ENCODE data around the gene KATNAL2. TPM values are rescaled to one million over a fixed set of nuclear protein-coding genes. Genes with fewer than 3 reads are reported as not detected.

KATNAL2 gene
- total RNA-seq, 4 donors from 2014 or later: 4.4 to 5.2 (median 5.0) TPM

DNA sequence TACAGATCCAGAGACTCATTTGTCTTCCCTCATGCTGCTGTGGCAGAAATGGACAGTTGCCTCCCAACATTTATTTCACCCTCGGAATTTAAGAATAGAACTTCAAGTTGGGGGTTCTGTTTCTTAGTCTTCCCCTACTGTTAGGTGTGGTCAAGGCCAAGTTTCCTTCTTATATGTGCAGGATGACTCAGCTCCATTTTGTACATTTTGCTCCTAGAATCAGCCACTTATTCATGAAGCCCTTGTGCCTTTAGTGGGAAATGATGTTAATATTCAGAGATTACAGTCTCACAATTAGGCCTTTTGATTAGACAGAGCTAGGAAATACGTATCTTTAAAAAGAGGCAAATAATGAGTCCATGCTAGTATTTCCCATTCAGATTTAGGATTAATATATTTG lies 164.2 kb downstream of the KATNAL2 start:
- TF ChIP-seq, protein P1, sequence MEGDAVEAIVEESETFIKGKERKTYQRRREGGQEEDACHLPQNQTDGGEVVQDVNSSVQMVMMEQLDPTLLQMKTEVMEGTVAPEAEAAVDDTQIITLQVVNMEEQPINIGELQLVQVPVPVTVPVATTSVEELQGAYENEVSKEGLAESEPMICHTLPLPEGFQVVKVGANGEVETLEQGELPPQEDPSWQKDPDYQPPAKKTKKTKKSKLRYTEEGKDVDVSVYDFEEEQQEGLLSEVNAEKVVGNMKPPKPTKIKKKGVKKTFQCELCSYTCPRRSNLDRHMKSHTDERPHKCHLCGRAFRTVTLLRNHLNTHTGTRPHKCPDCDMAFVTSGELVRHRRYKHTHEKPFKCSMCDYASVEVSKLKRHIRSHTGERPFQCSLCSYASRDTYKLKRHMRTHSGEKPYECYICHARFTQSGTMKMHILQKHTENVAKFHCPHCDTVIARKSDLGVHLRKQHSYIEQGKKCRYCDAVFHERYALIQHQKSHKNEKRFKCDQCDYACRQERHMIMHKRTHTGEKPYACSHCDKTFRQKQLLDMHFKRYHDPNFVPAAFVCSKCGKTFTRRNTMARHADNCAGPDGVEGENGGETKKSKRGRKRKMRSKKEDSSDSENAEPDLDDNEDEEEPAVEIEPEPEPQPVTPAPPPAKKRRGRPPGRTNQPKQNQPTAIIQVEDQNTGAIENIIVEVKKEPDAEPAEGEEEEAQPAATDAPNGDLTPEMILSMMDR (IDR thresholded peaks at IDR 0.05): no peak
- TF ChIP-seq EP300 (IDR thresholded peaks at IDR 0.05; ENCODE audit: low read depth): no peak
- TF ChIP-seq POLR2A (IDR thresholded peaks at IDR 0.05): no peak
- no peak for TF ChIP-seq POLR2AphosphoS5 (IDR thresholded peaks at IDR 0.05)
- DNase-seq: no peak
- WGBS, 2 donors (ENCODE audit: low coverage in 1 of 2): 83 to 93% methylated on average over 2 of the region's 2 CpGs
- Histone ChIP-seq H3K36me3 (no peaks in the 10 kb centered on the region), H3K4me1 (no peaks in the 10 kb centered on the region), H3K27ac (no peak overlapping the region), H3K4me3 (no peak overlapping the region), H3K9me3 (no peaks in the 10 kb centered on the region), H3K27me3 (no peaks in the 10 kb centered on the region)
- intact Hi-C loops (cut with DNase I; ENCODE audit: low total_unique reads) (no loop called here), in situ Hi-C loops (cut with MboI; ENCODE audit: low pct_ligation_motif_present in 1 of 4, low pct_unique_long_range_greater_than_20kb in 1 of 4, low sequenced_read_pairs in 3 of 4) (no loop called here)

DNA sequence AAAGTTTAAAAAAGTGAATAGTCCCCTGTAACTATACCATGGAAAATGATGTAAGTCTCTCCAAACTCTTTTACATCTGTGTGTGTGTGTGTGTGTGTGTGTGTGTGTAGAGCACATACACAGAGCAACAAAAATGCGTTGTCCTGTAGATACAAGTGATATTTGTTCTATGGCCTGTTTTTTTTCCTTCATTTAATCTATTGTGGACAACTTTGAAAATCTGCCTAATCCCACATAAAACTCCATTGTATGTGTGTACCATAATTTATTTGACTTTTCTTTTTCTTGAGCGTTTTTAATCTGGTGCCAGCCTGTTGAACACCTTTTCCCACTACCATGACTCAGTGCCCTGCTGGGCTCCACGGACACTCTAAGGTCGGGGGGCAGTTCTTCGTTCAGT lies 170.3 kb downstream of the KATNAL2 start:
- intact Hi-C loops (cut with DNase I; ENCODE audit: low total_unique reads): no loop called here
- TF ChIP-seq, protein P1 (IDR thresholded peaks at IDR 0.05): no peak
- TF ChIP-seq EP300 (IDR thresholded peaks at IDR 0.05; ENCODE audit: low read depth): no peak
- TF ChIP-seq POLR2AphosphoS5 (IDR thresholded peaks at IDR 0.05): no peak
- no peak for TF ChIP-seq POLR2A (IDR thresholded peaks at IDR 0.05)
- no peak overlapping the region for H3K27ac ChIP-seq
- no peak overlapping the region for H3K4me3 ChIP-seq
- no peak for DNase-seq
- H3K27me3 ChIP-seq: no peaks in the 10 kb centered on the region
- no peaks in the 10 kb centered on the region for H3K36me3 ChIP-seq
- no peaks in the 10 kb centered on the region for H3K4me1 ChIP-seq
- in situ Hi-C loops (cut with MboI; ENCODE audit: low pct_ligation_motif_present in 1 of 4, low pct_unique_long_range_greater_than_20kb in 1 of 4, low sequenced_read_pairs in 3 of 4): no loop called here
- H3K9me3 ChIP-seq: no peaks in the 10 kb centered on the region
- 88 to 91% methylated on average over 5 of the region's 5 CpGs for WGBS, 2 donors (ENCODE audit: low coverage in 1 of 2)

DNA sequence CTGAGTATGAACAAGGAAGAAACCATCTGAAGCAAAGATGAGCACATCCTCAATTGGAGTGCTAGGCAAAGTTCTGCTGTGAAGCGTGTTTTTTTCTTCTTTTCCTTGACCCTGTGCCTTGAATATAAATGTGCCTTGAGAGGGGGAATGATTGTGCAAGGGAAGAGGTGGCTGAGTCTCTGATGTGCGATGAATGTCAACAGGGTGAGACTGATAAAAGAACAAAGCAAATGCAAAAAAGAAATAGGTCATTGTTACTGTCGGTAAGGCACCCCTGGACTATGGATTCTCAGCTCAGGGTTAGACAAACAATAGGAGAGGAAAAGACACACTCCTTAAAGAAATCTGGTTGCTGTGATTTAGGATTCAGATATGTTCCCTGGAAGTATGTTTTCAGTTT lies 178.4 kb downstream of the KATNAL2 start:
- intact Hi-C loops (cut with DNase I; ENCODE audit: low total_unique reads): no loop called here
- Histone ChIP-seq H3K27me3 (no peaks in the 10 kb centered on the region), H3K36me3 (no peaks in the 10 kb centered on the region), H3K27ac (no peak overlapping the region), H3K4me1 (no peaks in the 10 kb centered on the region), H3K9me3 (no peaks in the 10 kb centered on the region), H3K4me3 (no peak overlapping the region)
- WGBS, 2 donors (ENCODE audit: low coverage in 1 of 2): 52 to 55% methylated on average over 2 to 3 of the region's 3 CpGs
- no peak for DNase-seq
- TF ChIP-seq POLR2A (IDR thresholded peaks at IDR 0.05) (no peak), EP300 (IDR thresholded peaks at IDR 0.05; ENCODE audit: low read depth) (no peak), POLR2AphosphoS5 (IDR thresholded peaks at IDR 0.05) (no peak)
- TF ChIP-seq, protein P1 (IDR thresholded peaks at IDR 0.05): no peak
- in situ Hi-C loops (cut with MboI; ENCODE audit: low pct_ligation_motif_present in 1 of 4, low pct_unique_long_range_greater_than_20kb in 1 of 4, low sequenced_read_pairs in 3 of 4): loop anchor here in 3 of 4 donors (5.0 to 10.0 kb wide), 2 partner anchors 109 to 111 kb away; no protein-coding TSS in a partner anchor

DNA sequence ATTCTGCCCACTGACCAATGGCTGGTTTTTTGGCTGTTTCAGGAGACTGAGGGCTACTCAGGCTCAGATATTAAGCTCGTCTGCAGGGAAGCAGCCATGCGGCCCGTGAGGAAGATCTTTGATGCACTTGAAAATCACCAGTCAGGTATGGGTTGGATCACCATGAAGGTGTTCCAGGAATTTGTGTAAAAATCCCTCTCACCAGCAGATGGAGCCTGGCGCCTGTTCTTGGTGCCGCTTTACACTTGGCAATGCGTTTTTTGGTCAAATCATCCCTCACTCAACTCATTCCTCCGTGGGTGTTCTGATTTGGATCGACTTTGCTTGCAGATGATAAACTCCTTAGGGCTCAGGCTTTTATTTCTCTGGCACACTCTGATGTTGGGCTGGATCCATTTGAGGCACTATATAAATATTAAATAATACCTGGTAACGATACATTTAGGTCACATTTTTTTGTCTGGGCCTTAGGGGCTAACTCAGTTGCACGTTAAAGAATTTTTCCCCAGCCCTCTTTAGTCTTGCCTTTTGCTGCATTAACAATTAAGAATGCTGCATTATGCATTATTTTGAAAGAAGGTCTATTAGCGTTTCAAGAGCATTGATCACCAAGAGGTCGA lies 182.9 kb downstream of the KATNAL2 start:
- intact Hi-C loops (cut with DNase I; ENCODE audit: low total_unique reads): loop anchor here (5.0 kb wide), 1 partner anchor 107 kb away; no protein-coding TSS in a partner anchor
- H3K27me3 ChIP-seq: no peaks in the 10 kb centered on the region
- H3K27ac ChIP-seq: no peak overlapping the region
- 25 to 34% methylated on average over 5 to 12 of the region's 12 CpGs for WGBS, 2 donors (ENCODE audit: low coverage in 1 of 2)
- no peaks in the 10 kb centered on the region for H3K4me1 ChIP-seq
- no peaks in the 10 kb centered on the region for H3K9me3 ChIP-seq
- TF ChIP-seq POLR2AphosphoS5 (IDR thresholded peaks at IDR 0.05) (no peak), EP300 (IDR thresholded peaks at IDR 0.05; ENCODE audit: low read depth) (no peak)
- TF ChIP-seq, protein P1 (IDR thresholded peaks at IDR 0.05): peak; percentile 63 to 72 (median 64)
- DNase-seq: peak; percentile 31
- no peaks in the 10 kb centered on the region for H3K36me3 ChIP-seq
- in situ Hi-C loops (cut with MboI; ENCODE audit: low pct_ligation_motif_present in 1 of 4, low pct_unique_long_range_greater_than_20kb in 1 of 4, low sequenced_read_pairs in 3 of 4): no loop called here
- H3K4me3 ChIP-seq: no peak overlapping the region
